AG20443 (cell line): Measurements from ENCODE around the gene HRH4.

ENCODE experiments used
- DNase-seq: peaks from one replicate; pipeline ENCODE4 v3.0.0; 2012; ENCODE audit warnings: low spot score, mixed read lengths

HRH4 gene

GRCh38 chr18:24460388-24460787 lies at the start of gene HRH4:
Gene HRH4 (plus strand): TSS chr18:24460637. CDS start chr18:24460729, 92 bp downstream.
- DNase-seq: no peak

- peak; percentile 68 for DNase-seq
Measured at GRCh38 chr18:24413148-24413547, 47.3 kb upstream of the HRH4 start.

- DNase-seq: no peak
Measured at GRCh38 chr18:24414349-24415003, 46.0 kb upstream of the HRH4 start.

- DNase-seq: no peak
Measured at GRCh38 chr18:24417480-24417879, 43.0 kb upstream of the HRH4 start.

GRCh38 chr18:24420551-24420950 lies 39.9 kb upstream of the HRH4 start:
- no peak for DNase-seq

GRCh38 chr18:24421831-24422230 lies 38.6 kb upstream of the HRH4 start:
- no peak for DNase-seq

GRCh38 chr18:24426073-24426397 lies 34.4 kb upstream of the HRH4 start:
- DNase-seq: no peak

- peak; percentile 97 for DNase-seq
Measured at GRCh38 chr18:24426398-24427294, 33.8 kb upstream of the HRH4 start, which contains the start of gene IMPACT. Gene IMPACT (plus strand): TSS chr18:24426670. CDS start chr18:24426757, 87 bp downstream.

GRCh38 chr18:24427484-24427883 lies 33.0 kb upstream of the HRH4 start:
- peak; percentile 14 for DNase-seq

GRCh38 chr18:24428709-24429108 lies 31.7 kb upstream of the HRH4 start:
- DNase-seq: no peak

- no peak for DNase-seq
Measured at GRCh38 chr18:24429188-24429587, 31.2 kb upstream of the HRH4 start.

GRCh38 chr18:24432618-24433017 lies 27.8 kb upstream of the HRH4 start:
- DNase-seq: no peak

GRCh38 chr18:24436939-24437338 lies 23.5 kb upstream of the HRH4 start:
- no peak for DNase-seq

GRCh38 chr18:24443870-24444269 lies 16.6 kb upstream of the HRH4 start:
- DNase-seq: no peak

GRCh38 chr18:24446453-24446852 lies 14.0 kb upstream of the HRH4 start:
- DNase-seq: no peak

GRCh38 chr18:24446953-24447538 lies 13.4 kb upstream of the HRH4 start:
- no peak for DNase-seq

- no peak for DNase-seq
Measured at GRCh38 chr18:24447961-24448360, 12.5 kb upstream of the HRH4 start.

GRCh38 chr18:24456549-24456948 lies 3.9 kb upstream of the HRH4 start:
- no peak for DNase-seq

- no peak for DNase-seq
Measured at GRCh38 chr18:24459772-24460171, 665 bp upstream of the HRH4 start.

- DNase-seq: no peak
Measured at GRCh38 chr18:24461996-24462395, 1.6 kb downstream of the HRH4 start.

GRCh38 chr18:24462838-24463775 lies 2.7 kb downstream of the HRH4 start:
- no peak for DNase-seq

- DNase-seq: no peak
Measured at GRCh38 chr18:24465486-24465885, 5.0 kb downstream of the HRH4 start.
